Measurements from ENCODE around the gene CALCR.
"Not testable (repeated sequence)": the region's sequence is repeated elsewhere in the genome, so short reads cannot be mapped to it uniquely, and the experiment has no call there.

Gene CALCR

GRCh38 chr7:93535616-93536015, 38.9 kb downstream of the CALCR start:
- H3K4me3 ChIP-seq (replicated peaks; ENCODE audit: low read depth, low read length): no peak overlapping the region
- DNase-seq (ENCODE audit: low read depth): no peak
- TF ChIP-seq CTCF (IDR thresholded peaks at IDR 0.05; ENCODE audit: low read length, missing control alignments): no peak

- no peak for TF ChIP-seq CTCF (IDR thresholded peaks at IDR 0.05; ENCODE audit: low read length, missing control alignments)
- H3K4me3 ChIP-seq (replicated peaks; ENCODE audit: low read depth, low read length): no peak overlapping the region
- no peak for DNase-seq (ENCODE audit: low read depth)
Measured at GRCh38 chr7:93530701-93531100, 43.8 kb downstream of the CALCR start.

- TF ChIP-seq CTCF (IDR thresholded peaks at IDR 0.05; ENCODE audit: low read length, missing control alignments): no peak
- no peak overlapping the region for H3K4me3 ChIP-seq (replicated peaks; ENCODE audit: low read depth, low read length)
- DNase-seq (ENCODE audit: low read depth): no peak
Measured at GRCh38 chr7:93516834-93517233, 57.7 kb downstream of the CALCR start.

GRCh38 chr7:93515144-93515543, 59.4 kb downstream of the CALCR start:
- TF ChIP-seq CTCF (IDR thresholded peaks at IDR 0.05; ENCODE audit: low read length, missing control alignments): no peak
- H3K4me3 ChIP-seq (replicated peaks; ENCODE audit: low read depth, low read length): no peak overlapping the region
- peak; percentile 3 for DNase-seq (ENCODE audit: low read depth)

GRCh38 chr7:93509303-93509702, 65.2 kb downstream of the CALCR start:
- no peak overlapping the region for H3K4me3 ChIP-seq (replicated peaks; ENCODE audit: low read depth, low read length)
- no peak for TF ChIP-seq CTCF (IDR thresholded peaks at IDR 0.05; ENCODE audit: low read length, missing control alignments)
- DNase-seq (ENCODE audit: low read depth): no peak

GRCh38 chr7:93503088-93503487, 71.4 kb downstream of the CALCR start:
- H3K4me3 ChIP-seq (replicated peaks; ENCODE audit: low read depth, low read length): no peak overlapping the region
- no peak for TF ChIP-seq CTCF (IDR thresholded peaks at IDR 0.05; ENCODE audit: low read length, missing control alignments)
- DNase-seq (ENCODE audit: low read depth): no peak

GRCh38 chr7:93491860-93492259, 82.7 kb downstream of the CALCR start:
- H3K4me3 ChIP-seq (replicated peaks; ENCODE audit: low read depth, low read length); DNase-seq (ENCODE audit: low read depth): not testable (repeated sequence)
